HepG2 (cell line): ENCODE results near the gene TBC1D10A.

Experiments
- CEBPB ChIP-seq: IDR thresholded peaks from 2 replicates; pipeline ENCODE4 v1.6.1; 2011; ENCODE audit warnings: low read depth, low read length, improper control_type of control experiment, borderline replicate concordance
- DNMT3B ChIP-seq: conservative IDR thresholded peaks from 2 replicates; pipeline ENCODE4 v1.6.1; 2016; ENCODE audit warnings: missing biosample characterization, control low read depth
- EZH2 ChIP-seq: conservative IDR thresholded peaks from 2 replicates; pipeline ENCODE4 v1.6.1; 2012; ENCODE audit warnings: mild to moderate bottlenecking, low read depth, low read length, moderate library complexity
- MAZ ChIP-seq, 2 experiments: sonication (generic) in 1 of 2; formaldehyde crosslinking in 1 of 2; IDR thresholded peaks; 2 replicates each; pipeline versions ENCODE4 v1.5.0 to v1.6.1; 2012 to 2020; ENCODE audit warnings: low read depth in 2 of 2, mild to moderate bottlenecking in 2 of 2, borderline replicate concordance in 1 of 2, improper control_type of control experiment in 1 of 2, low read length in 1 of 2, missing genetic modification reagents in 1 of 2, moderate library complexity in 1 of 2
- NBN ChIP-seq: fragments of 450-650 bp; conservative IDR thresholded peaks from 2 replicates; pipeline ENCODE4 v1.6.1; 2017
- POLR2A ChIP-seq, 2 experiments: IDR thresholded peaks; 2 replicates each; pipeline ENCODE4 v1.6.1; 2011; ENCODE audit warnings: low read depth in 2 of 2, low read length in 2 of 2, mild to moderate bottlenecking in 1 of 2, moderate library complexity in 1 of 2; ENCODE audit not compliant: insufficient read depth in 1 of 2
- TARDBP ChIP-seq: sonication (generic); formaldehyde crosslinking; IDR thresholded peaks from 2 replicates; pipeline ENCODE4 v1.8.0; 2022; ENCODE audit warnings: mild to moderate bottlenecking, missing genetic modification reagents
- TBL1XR1 ChIP-seq: fragments of 150-350 bp; IDR thresholded peaks from 2 replicates; pipeline ENCODE4 v1.6.1; 2014; ENCODE audit warnings: borderline replicate concordance, low read length; ENCODE audit not compliant: partially characterized antibody
- YY1 ChIP-seq: IDR thresholded peaks from 2 replicates; pipeline ENCODE4 v1.6.1; 2011; ENCODE audit warnings: low read length, low read depth, moderate library complexity, mild to moderate bottlenecking; ENCODE audit not compliant: insufficient read depth, insufficient replicate concordance
- TF ChIP-seq, protein P1 (sequence below): IDR thresholded peaks from 2 replicates; pipeline ENCODE4 v1.6.1; 2016; ENCODE audit warnings: low read depth, missing genetic modification reagents, missing compliant biosample characterization
- TF ChIP-seq, protein P2 (sequence below), 2 experiments: fragments of 450-650 bp in 1 of 2; sonication (generic) in 1 of 2; formaldehyde crosslinking; IDR thresholded peaks; 2 replicates each; pipeline versions ENCODE4 v1.5.0 to v1.8.0; 2020 to 2022; ENCODE audit warnings: mild to moderate bottlenecking in 1 of 2, missing genetic modification reagents in 1 of 2
- TF ChIP-seq, protein P3 (sequence below): sonication (generic); formaldehyde crosslinking; conservative IDR thresholded peaks from 2 replicates; pipeline ENCODE4 v1.4.0; 2020; ENCODE audit warnings: missing genetic modification reagents

DNA sequence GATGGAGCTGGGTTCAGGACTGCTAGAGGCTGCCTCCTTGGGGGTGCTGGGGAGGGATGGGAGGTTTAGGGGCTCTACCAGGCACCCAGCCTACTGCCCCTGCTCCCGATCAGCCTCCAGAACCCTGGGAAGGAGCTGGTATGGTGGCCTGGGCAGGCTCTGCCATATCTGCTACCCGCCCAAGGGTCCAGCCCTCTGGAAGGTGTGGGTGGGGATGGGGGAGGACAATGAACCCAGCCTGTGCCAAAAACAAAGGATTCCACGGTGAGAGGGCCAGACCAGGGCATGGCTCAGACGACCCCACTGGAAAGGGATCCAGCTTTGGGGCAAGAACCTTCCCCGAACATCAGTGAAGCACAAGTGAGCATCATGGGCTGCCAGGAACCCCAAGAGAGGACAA, 40.4 kb downstream of the TBC1D10A start:
- TF ChIP-seq, protein P1, sequence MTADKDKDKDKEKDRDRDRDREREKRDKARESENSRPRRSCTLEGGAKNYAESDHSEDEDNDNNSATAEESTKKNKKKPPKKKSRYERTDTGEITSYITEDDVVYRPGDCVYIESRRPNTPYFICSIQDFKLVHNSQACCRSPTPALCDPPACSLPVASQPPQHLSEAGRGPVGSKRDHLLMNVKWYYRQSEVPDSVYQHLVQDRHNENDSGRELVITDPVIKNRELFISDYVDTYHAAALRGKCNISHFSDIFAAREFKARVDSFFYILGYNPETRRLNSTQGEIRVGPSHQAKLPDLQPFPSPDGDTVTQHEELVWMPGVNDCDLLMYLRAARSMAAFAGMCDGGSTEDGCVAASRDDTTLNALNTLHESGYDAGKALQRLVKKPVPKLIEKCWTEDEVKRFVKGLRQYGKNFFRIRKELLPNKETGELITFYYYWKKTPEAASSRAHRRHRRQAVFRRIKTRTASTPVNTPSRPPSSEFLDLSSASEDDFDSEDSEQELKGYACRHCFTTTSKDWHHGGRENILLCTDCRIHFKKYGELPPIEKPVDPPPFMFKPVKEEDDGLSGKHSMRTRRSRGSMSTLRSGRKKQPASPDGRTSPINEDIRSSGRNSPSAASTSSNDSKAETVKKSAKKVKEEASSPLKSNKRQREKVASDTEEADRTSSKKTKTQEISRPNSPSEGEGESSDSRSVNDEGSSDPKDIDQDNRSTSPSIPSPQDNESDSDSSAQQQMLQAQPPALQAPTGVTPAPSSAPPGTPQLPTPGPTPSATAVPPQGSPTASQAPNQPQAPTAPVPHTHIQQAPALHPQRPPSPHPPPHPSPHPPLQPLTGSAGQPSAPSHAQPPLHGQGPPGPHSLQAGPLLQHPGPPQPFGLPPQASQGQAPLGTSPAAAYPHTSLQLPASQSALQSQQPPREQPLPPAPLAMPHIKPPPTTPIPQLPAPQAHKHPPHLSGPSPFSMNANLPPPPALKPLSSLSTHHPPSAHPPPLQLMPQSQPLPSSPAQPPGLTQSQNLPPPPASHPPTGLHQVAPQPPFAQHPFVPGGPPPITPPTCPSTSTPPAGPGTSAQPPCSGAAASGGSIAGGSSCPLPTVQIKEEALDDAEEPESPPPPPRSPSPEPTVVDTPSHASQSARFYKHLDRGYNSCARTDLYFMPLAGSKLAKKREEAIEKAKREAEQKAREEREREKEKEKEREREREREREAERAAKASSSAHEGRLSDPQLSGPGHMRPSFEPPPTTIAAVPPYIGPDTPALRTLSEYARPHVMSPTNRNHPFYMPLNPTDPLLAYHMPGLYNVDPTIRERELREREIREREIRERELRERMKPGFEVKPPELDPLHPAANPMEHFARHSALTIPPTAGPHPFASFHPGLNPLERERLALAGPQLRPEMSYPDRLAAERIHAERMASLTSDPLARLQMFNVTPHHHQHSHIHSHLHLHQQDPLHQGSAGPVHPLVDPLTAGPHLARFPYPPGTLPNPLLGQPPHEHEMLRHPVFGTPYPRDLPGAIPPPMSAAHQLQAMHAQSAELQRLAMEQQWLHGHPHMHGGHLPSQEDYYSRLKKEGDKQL = no peak
- no peak for TF ChIP-seq MAZ (IDR thresholded peaks at IDR 0.05; ENCODE audit: borderline replicate concordance, low read depth, low read length)
- no peak for TF ChIP-seq MAZ (CRISPR knock-in tag; IDR thresholded peaks at IDR 0.05; ENCODE audit: low read depth)
- no peak for TF ChIP-seq YY1
- no peak for TF ChIP-seq CEBPB
- TF ChIP-seq POLR2A (IDR thresholded peaks at IDR 0.05; ENCODE audit: insufficient read depth in 1 of 2, low read depth in 2 of 2, low read length in 2 of 2) = no peak
- TF ChIP-seq, protein P2, sequence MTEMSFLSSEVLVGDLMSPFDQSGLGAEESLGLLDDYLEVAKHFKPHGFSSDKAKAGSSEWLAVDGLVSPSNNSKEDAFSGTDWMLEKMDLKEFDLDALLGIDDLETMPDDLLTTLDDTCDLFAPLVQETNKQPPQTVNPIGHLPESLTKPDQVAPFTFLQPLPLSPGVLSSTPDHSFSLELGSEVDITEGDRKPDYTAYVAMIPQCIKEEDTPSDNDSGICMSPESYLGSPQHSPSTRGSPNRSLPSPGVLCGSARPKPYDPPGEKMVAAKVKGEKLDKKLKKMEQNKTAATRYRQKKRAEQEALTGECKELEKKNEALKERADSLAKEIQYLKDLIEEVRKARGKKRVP (CRISPR knock-in tag; IDR thresholded peaks at IDR 0.05) = no peak
- no peak for TF ChIP-seq NBN
- TF ChIP-seq, protein P3, sequence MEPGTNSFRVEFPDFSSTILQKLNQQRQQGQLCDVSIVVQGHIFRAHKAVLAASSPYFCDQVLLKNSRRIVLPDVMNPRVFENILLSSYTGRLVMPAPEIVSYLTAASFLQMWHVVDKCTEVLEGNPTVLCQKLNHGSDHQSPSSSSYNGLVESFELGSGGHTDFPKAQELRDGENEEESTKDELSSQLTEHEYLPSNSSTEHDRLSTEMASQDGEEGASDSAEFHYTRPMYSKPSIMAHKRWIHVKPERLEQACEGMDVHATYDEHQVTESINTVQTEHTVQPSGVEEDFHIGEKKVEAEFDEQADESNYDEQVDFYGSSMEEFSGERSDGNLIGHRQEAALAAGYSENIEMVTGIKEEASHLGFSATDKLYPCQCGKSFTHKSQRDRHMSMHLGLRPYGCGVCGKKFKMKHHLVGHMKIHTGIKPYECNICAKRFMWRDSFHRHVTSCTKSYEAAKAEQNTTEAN = no peak
- no peak for TF ChIP-seq TBL1XR1
- TF ChIP-seq DNMT3B (CRISPR knock-in tag) = no peak
- no peak for TF ChIP-seq TARDBP
- no peak for TF ChIP-seq EZH2
